Measurements from ENCODE around the gene STX18. TPM values are rescaled to one million over a fixed set of nuclear protein-coding genes. Genes with fewer than 3 reads are reported as not detected.

The STX18 gene
- 12.8 and 14.3 TPM in 2 replicates for total RNA-seq

GRCh38 chr4:4541661-4542570, at the start of gene STX18:
TSS of gene STX18 (minus strand) at chr4:4542048. CDS start at chr4:4541964, 84 bp downstream.

DNA sequence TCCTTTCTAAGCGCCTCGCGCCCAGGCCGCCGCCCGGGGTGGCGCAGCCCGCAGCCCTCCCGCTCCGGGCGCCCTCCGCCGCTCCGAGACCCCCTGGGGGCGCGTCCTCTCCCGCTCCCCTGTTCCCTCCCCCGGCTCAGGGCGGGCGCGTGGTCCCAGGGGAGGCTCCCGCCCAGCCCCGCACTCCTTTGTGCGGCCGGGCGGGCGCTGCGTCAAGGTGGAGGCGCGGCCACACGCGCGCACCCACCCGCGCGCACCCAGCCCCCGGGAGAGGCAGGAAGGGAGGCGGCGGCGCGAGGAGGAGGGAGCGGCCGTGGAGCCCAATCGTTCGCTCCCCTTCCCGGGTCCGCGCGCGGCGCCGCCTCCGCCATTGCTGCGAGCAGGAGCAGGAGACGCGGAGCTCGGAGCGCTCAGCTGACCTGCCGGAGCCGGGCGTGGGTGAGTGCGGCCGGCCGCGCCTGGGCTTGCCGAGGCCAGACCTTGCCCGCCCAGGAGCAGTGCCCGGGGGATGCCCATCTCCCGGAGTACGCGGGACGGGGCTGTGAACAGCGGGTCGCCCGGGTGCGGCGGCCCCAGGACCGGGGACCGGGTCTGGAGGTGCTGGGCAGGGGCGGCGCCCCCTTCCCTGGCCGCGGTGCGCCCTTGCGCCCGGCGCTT, 155.0 kb downstream of the STX18 start, which contains the start of gene NSG1:
NSG1 (plus strand) TSS at position 367 of the 657 bp plus-strand sequence. CDS start 528 bp downstream, outside the sequence.

Other genes with a start within 250 kb of the STX18 start
- 0.65 and 1.5 TPM in 2 replicates for gene NSG1, start 154.9 kb downstream of the STX18 start, total RNA-seq